ENCODE measurements around the gene CNTN4. TPM values are rescaled to one million over a fixed set of nuclear protein-coding genes. Genes with fewer than 3 reads are reported as not detected.

The CNTN4 gene
- total RNA-seq, 6 donors from 2014 or later = 1.0 to 13.5 (median 6.3) TPM

GRCh38 chr3:2544718-2545117 is 446.1 kb downstream of the CNTN4 start:
- no peaks in the 10 kb centered on the region for H3K4me1 ChIP-seq
- no peaks in the 10 kb centered on the region for H3K27me3 ChIP-seq
- TF ChIP-seq POLR2A (IDR thresholded peaks at IDR 0.05) (no peak), POLR2AphosphoS5 (IDR thresholded peaks at IDR 0.05) (no peak), EP300 (IDR thresholded peaks at IDR 0.05) (no peak)
- TF ChIP-seq, protein P1, sequence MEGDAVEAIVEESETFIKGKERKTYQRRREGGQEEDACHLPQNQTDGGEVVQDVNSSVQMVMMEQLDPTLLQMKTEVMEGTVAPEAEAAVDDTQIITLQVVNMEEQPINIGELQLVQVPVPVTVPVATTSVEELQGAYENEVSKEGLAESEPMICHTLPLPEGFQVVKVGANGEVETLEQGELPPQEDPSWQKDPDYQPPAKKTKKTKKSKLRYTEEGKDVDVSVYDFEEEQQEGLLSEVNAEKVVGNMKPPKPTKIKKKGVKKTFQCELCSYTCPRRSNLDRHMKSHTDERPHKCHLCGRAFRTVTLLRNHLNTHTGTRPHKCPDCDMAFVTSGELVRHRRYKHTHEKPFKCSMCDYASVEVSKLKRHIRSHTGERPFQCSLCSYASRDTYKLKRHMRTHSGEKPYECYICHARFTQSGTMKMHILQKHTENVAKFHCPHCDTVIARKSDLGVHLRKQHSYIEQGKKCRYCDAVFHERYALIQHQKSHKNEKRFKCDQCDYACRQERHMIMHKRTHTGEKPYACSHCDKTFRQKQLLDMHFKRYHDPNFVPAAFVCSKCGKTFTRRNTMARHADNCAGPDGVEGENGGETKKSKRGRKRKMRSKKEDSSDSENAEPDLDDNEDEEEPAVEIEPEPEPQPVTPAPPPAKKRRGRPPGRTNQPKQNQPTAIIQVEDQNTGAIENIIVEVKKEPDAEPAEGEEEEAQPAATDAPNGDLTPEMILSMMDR (IDR thresholded peaks at IDR 0.05) = no peak
- no peak for ATAC-seq (ENCODE audit: low FRiP score in 2 of 2)
- no peak for DNase-seq
- no peak overlapping the region for H3K4me3 ChIP-seq
- no peaks in the 10 kb centered on the region for H3K36me3 ChIP-seq
- WGBS, 2 donors = 72 to 80% methylated on average over 2 of the region's 2 CpGs
- no peak overlapping the region for H3K27ac ChIP-seq
- peaks cover 0 to 5% (median 0%) of the 10 kb centered on the region in 4 donors for H3K9me3 ChIP-seq

DNA sequence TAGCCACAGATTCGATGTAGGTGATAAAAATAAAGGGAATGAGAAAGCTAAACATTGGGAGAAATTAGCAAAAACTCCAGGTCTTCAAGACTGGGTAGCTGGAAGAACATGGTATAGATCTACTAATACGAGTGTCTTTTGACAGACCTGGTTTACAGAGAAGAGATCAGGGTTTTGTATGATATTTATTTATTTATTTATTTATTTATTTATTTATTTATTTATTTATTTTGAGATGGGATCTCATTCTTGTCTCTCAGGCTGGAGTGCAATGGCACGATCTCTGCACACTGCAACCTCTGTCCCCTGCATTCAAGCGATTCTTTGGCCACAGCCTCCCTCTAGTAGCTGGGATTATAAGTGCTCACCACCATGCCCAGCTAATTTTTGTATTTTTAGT is 448.4 kb downstream of the CNTN4 start:
- no peak overlapping the region for H3K27ac ChIP-seq
- no peaks in the 10 kb centered on the region for H3K36me3 ChIP-seq
- WGBS, 2 donors = 85 to 87% methylated on average over 4 of the region's 4 CpGs
- no peaks in the 10 kb centered on the region for H3K4me1 ChIP-seq
- H3K4me3 ChIP-seq = no peak overlapping the region
- H3K9me3 ChIP-seq = peaks cover 0 to 5% (median 0%) of the 10 kb centered on the region in 4 donors
- no peak for TF ChIP-seq POLR2A (IDR thresholded peaks at IDR 0.05)
- no peak for TF ChIP-seq POLR2AphosphoS5 (IDR thresholded peaks at IDR 0.05)
- TF ChIP-seq, protein P1 (IDR thresholded peaks at IDR 0.05) = no peak
- TF ChIP-seq EP300 (IDR thresholded peaks at IDR 0.05) = no peak
- ATAC-seq (ENCODE audit: low FRiP score in 2 of 2) (no peak), DNase-seq (no peak)
- no peaks in the 10 kb centered on the region for H3K27me3 ChIP-seq

DNA sequence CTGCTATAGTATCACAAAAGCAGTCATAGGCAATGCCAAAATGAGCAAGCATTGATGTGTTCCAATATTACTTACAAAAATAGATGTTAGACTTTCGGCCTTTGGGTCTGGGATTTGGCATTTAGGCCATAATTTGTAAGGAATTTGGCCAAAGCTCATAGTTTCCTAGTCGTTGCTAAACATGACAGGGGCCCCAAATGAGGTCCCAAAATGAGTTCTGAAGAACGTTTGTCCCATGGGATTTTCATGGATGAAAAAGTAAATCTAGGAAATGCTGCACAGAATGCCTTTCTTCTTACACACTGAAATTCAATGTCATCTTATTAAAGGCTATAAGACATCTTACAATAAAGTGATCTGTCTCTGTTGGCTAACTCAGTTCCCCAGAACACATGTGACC is 456.0 kb downstream of the CNTN4 start:
- Histone ChIP-seq H3K4me1 (no peaks in the 10 kb centered on the region), H3K9me3 (no peaks in the 10 kb centered on the region), H3K27ac (no peak overlapping the region), H3K27me3 (no peaks in the 10 kb centered on the region), H3K36me3 (no peaks in the 10 kb centered on the region), H3K4me3 (no peak overlapping the region)
- DNase-seq (no peak), ATAC-seq (ENCODE audit: low FRiP score in 2 of 2) (no peak)
- WGBS, 2 donors = 49 to 53% methylated on average over 3 of the region's 3 CpGs
- TF ChIP-seq EP300 (IDR thresholded peaks at IDR 0.05) (no peak), POLR2A (IDR thresholded peaks at IDR 0.05) (no peak), POLR2AphosphoS5 (IDR thresholded peaks at IDR 0.05) (no peak)
- TF ChIP-seq, protein P1 (IDR thresholded peaks at IDR 0.05) = no peak

DNA sequence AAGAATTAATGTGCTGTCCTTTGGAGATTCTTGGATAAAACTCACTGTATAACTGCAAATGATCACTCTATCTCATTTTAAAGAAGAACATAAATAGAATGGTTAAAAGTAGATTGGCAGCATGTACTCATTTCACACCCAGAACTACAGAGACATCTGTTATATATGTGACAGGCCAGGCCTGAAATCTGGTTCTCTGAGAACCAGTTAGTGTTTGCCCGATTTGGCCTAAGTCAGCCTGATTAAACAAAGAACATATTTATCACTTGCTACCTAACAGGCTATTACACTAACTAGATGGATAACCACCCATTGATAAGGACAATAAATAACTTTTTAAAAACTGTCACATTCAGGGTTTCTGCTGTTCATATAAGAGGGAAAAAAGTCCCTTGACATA is 460.1 kb downstream of the CNTN4 start:
- DNase-seq = no peak
- ATAC-seq (ENCODE audit: low FRiP score in 2 of 2) = no peak

DNA sequence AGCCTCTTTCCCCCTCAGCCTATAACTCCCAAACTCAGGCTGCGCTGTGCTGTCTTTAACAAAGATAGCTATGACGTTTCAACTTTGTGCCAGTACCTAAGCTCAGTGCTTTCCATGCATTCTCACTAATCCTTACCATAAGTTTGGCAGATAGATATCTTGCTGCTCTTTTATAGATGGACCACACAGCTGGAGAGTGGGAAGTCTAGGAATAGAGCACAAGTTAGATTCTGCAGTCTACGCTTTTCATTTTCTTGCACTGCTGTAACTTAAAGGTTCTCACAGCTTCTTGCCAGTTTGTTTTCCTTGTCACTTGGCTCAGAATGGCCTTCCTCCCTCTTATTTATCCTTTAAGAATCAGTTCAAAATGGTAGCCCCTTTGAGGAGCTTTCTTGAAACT is 468.8 kb downstream of the CNTN4 start:
- no peak overlapping the region for H3K27ac ChIP-seq
- no peaks in the 10 kb centered on the region for H3K27me3 ChIP-seq
- ATAC-seq (ENCODE audit: low FRiP score in 2 of 2) = no peak
- no peaks in the 10 kb centered on the region for H3K4me1 ChIP-seq
- H3K9me3 ChIP-seq = no peaks in the 10 kb centered on the region
- no peak for DNase-seq
- no peak overlapping the region for H3K4me3 ChIP-seq
- no peaks in the 10 kb centered on the region for H3K36me3 ChIP-seq
- WGBS, 2 donors = 92 to 94% methylated on average over 3 of the region's 3 CpGs
- TF ChIP-seq POLR2AphosphoS5 (IDR thresholded peaks at IDR 0.05) (no peak), POLR2A (IDR thresholded peaks at IDR 0.05) (no peak), EP300 (IDR thresholded peaks at IDR 0.05) (no peak)
- TF ChIP-seq, protein P1 (IDR thresholded peaks at IDR 0.05) = no peak

More for the DNA sequence above, 460.1 kb downstream of the CNTN4 start:
- 48 to 76% methylated on average over 1 of the region's 1 CpG for WGBS, 2 donors
- Histone ChIP-seq H3K36me3 (no peaks in the 10 kb centered on the region), H3K4me1 (no peaks in the 10 kb centered on the region), H3K27ac (no peak overlapping the region), H3K4me3 (no peak overlapping the region), H3K27me3 (no peaks in the 10 kb centered on the region), H3K9me3 (no peaks in the 10 kb centered on the region)
- no peak for TF ChIP-seq POLR2A (IDR thresholded peaks at IDR 0.05)
- TF ChIP-seq EP300 (IDR thresholded peaks at IDR 0.05) = no peak
- no peak for TF ChIP-seq POLR2AphosphoS5 (IDR thresholded peaks at IDR 0.05)
- TF ChIP-seq, protein P1 (IDR thresholded peaks at IDR 0.05) = no peak

Data from upper lobe of left lung (tissue), 6 donors.